ENCODE measurements around the gene MRPS11.
"Not testable (repeated sequence)": the region's sequence is repeated elsewhere in the genome, so short reads cannot be mapped to it uniquely, and the experiment has no call there.

Gene MRPS11

GRCh38 chr15:88467073-88467934 is at the start of gene MRPS11, which contains the start of gene MRPL46:
MRPS11 (plus strand) TSS chr15:88467708; CDS start chr15:88467718, 10 bp downstream.
MRPL46 (minus strand) TSS chr15:88467388; CDS start chr15:88467377, 11 bp downstream.
- Histone ChIP-seq H3K36me3 (ENCODE audit: insufficient read depth, low read depth, low read length) (peaks cover 50% of the 10 kb centered on the region), H3K27me3 (ENCODE audit: insufficient read depth, low read length) (no peaks in the 10 kb centered on the region), H3K9me3 (ENCODE audit: insufficient read depth, low read depth, low read length) (no peaks in the 10 kb centered on the region), H3K4me3 (ENCODE audit: low read length) (peak within 1 kb of the TSS; percentile 99), H3K9ac (ENCODE audit: low read depth, low read length) (peak within 1 kb of the TSS; percentile 96), H3K27ac (ENCODE audit: low read length) (peak within 1 kb of the TSS; percentile 78), H3K4me1 (ENCODE audit: insufficient read depth, low read length) (no peaks in the 10 kb centered on the region)

- Histone ChIP-seq H3K4me3 (ENCODE audit: low read length) (no peak overlapping the region), H3K27me3 (ENCODE audit: insufficient read depth, low read length) (peaks cover 6% of the 10 kb centered on the region; the same call in 1 of the 2 replicates), H3K36me3 (ENCODE audit: insufficient read depth, low read depth, low read length) (no peaks in the 10 kb centered on the region), H3K9ac (ENCODE audit: low read depth, low read length) (no peak overlapping the region), H3K27ac (ENCODE audit: low read length) (no peak overlapping the region), H3K9me3 (ENCODE audit: insufficient read depth, low read depth, low read length) (no peaks in the 10 kb centered on the region), H3K4me1 (ENCODE audit: insufficient read depth, low read length) (no peaks in the 10 kb centered on the region)
Measured at GRCh38 chr15:88419830-88420229, 47.7 kb upstream of the MRPS11 start.

GRCh38 chr15:88423331-88423730 is 44.2 kb upstream of the MRPS11 start:
- H3K27me3 ChIP-seq (ENCODE audit: insufficient read depth, low read length), result peaks cover 6% of the 10 kb centered on the region; the same call in 1 of the 2 replicates
- no peaks in the 10 kb centered on the region for H3K4me1 ChIP-seq (ENCODE audit: insufficient read depth, low read length)
- no peak overlapping the region for H3K9ac ChIP-seq (ENCODE audit: low read depth, low read length)
- H3K27ac ChIP-seq (ENCODE audit: low read length), result no peak overlapping the region
- H3K4me3 ChIP-seq (ENCODE audit: low read length), result no peak overlapping the region
- no peaks in the 10 kb centered on the region for H3K9me3 ChIP-seq (ENCODE audit: insufficient read depth, low read depth, low read length)
- no peaks in the 10 kb centered on the region for H3K36me3 ChIP-seq (ENCODE audit: insufficient read depth, low read depth, low read length)

DNA sequence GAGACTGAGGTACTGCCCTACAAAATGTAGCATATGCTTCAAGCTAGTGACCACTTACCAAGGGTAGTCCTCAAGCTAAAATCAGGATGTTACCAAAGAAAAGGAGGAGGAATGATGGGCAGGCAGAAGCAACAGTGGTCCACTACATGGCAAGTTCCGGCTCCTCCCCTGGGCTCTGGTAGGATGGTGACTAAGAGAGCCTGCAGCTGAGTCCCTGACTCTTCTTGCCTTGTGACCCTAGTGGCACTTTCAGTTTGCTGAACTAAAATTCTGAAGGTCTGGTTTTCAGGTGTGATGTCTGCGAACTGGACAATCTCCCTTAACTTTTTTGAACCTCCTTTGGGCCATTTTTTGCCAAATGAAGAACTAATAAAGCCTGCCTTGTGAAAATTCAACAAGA is 41.2 kb upstream of the MRPS11 start:
- Histone ChIP-seq H3K36me3 (ENCODE audit: insufficient read depth, low read depth, low read length) (no peaks in the 10 kb centered on the region), H3K27me3 (ENCODE audit: insufficient read depth, low read length) (no peaks in the 10 kb centered on the region), H3K4me1 (ENCODE audit: insufficient read depth, low read length) (no peaks in the 10 kb centered on the region), H3K9ac (ENCODE audit: low read depth, low read length) (no peak overlapping the region), H3K4me3 (ENCODE audit: low read length) (no peak overlapping the region), H3K27ac (ENCODE audit: low read length) (no peak overlapping the region), H3K9me3 (ENCODE audit: insufficient read depth, low read depth, low read length) (no peaks in the 10 kb centered on the region)

DNA sequence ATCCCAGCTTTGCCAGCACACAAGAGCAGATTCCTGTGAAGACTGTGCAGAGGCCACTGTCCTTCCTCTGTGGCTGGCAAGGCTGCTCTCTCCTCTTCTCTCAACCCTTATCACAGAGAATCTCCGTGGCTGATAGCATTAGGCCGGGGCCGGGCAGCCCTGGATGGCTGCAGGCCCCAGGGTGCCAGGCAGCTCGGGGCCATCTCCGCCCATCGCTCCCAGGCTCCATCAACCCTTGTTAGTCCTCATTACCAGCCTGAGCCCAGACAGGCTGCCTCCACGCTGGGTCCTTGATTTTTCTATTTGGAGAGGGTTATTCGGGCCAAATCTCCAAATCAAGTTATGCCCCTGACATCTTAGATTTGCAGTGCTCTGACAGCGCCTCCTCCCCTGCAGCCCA is 39.5 kb upstream of the MRPS11 start:
- Histone ChIP-seq H3K27ac (ENCODE audit: low read length) (no peak overlapping the region), H3K9ac (ENCODE audit: low read depth, low read length) (no peak overlapping the region), H3K36me3 (ENCODE audit: insufficient read depth, low read depth, low read length) (no peaks in the 10 kb centered on the region), H3K27me3 (ENCODE audit: insufficient read depth, low read length) (no peaks in the 10 kb centered on the region), H3K4me1 (ENCODE audit: insufficient read depth, low read length) (no peaks in the 10 kb centered on the region), H3K4me3 (ENCODE audit: low read length) (no peak overlapping the region), H3K9me3 (ENCODE audit: insufficient read depth, low read depth, low read length) (no peaks in the 10 kb centered on the region)

DNA sequence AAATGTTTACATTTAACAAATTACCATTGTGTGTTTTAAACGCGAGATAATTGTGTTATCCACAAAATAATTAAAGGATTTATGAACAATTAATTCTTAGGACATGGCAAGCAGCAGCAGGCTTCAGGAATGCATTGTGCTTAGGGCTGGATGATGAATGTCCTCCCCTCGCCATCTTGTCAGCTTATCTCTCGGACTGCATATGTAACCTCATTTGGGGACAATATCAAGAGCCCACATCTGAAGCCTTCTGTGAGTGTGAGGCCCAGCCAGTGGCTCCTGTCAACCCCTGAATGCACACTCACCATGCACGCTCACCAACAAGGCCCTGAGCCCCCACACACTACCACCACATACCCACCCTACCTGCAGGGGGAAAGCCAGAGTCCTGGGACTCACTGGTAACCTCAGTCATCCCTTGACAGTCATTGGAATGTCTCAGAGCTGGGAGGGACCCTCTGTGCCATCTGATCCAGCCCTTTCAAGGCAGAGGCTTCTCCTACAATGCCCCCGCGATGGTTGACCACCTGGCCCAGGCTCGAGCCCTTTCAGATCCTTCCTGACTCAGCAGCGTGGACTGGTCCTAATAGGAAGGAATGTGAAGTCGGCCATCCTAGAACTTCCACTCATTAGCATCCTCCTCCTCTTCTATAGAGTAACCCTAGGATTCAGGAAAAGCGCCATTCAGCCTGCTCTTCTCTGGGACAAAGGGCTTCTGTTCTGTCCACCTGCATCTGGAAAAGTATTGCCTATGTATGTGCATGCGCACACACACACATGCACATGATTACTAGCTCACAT is 38.5 kb upstream of the MRPS11 start:
- Histone ChIP-seq H3K4me1 (ENCODE audit: insufficient read depth, low read length) (peaks cover 3% of the 10 kb centered on the region; the same call in 1 of the 2 replicates), H3K4me3 (ENCODE audit: low read length) (no peak overlapping the region), H3K27ac (ENCODE audit: low read length) (no peak overlapping the region), H3K36me3 (ENCODE audit: insufficient read depth, low read depth, low read length) (no peaks in the 10 kb centered on the region), H3K9me3 (ENCODE audit: insufficient read depth, low read depth, low read length) (no peaks in the 10 kb centered on the region), H3K9ac (ENCODE audit: low read depth, low read length) (no peak overlapping the region), H3K27me3 (ENCODE audit: insufficient read depth, low read length) (no peaks in the 10 kb centered on the region)

- peaks cover 3% of the 10 kb centered on the region; the same call in 1 of the 2 replicates for H3K4me1 ChIP-seq (ENCODE audit: insufficient read depth, low read length)
- no peak overlapping the region for H3K4me3 ChIP-seq (ENCODE audit: low read length)
- no peak overlapping the region for H3K27ac ChIP-seq (ENCODE audit: low read length)
- no peaks in the 10 kb centered on the region for H3K27me3 ChIP-seq (ENCODE audit: insufficient read depth, low read length)
- H3K36me3 ChIP-seq (ENCODE audit: insufficient read depth, low read depth, low read length), result no peaks in the 10 kb centered on the region
- no peak overlapping the region for H3K9ac ChIP-seq (ENCODE audit: low read depth, low read length)
- H3K9me3 ChIP-seq (ENCODE audit: insufficient read depth, low read depth, low read length), result no peaks in the 10 kb centered on the region
Measured at GRCh38 chr15:88430051-88430450, 37.5 kb upstream of the MRPS11 start.

DNA sequence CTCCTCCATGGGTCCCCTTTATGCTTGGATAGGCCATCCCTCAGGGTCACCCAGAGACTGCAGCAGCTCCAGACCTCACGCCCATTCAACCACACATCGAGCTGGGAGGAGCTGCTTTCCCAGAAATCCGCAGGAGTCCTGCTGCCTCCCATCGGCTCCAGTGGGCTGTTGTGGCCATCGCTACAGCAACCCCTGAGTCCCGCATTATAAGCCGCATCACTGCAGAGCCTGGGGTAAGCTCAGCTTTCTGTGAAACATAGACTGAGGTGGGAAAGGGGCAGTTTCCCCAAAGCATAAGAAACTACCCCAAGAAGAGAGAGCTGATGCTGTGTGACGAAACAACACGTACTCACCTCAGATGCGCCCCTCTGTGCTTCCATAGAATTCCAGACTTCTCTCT is 36.1 kb upstream of the MRPS11 start:
- no peaks in the 10 kb centered on the region for H3K27me3 ChIP-seq (ENCODE audit: insufficient read depth, low read length)
- no peak overlapping the region for H3K9ac ChIP-seq (ENCODE audit: low read depth, low read length)
- H3K27ac ChIP-seq (ENCODE audit: low read length), result no peak overlapping the region
- peaks cover 5% of the 10 kb centered on the region; the same call in 1 of the 2 replicates for H3K4me1 ChIP-seq (ENCODE audit: insufficient read depth, low read length)
- H3K36me3 ChIP-seq (ENCODE audit: insufficient read depth, low read depth, low read length), result no peaks in the 10 kb centered on the region
- no peak overlapping the region for H3K4me3 ChIP-seq (ENCODE audit: low read length)
- H3K9me3 ChIP-seq (ENCODE audit: insufficient read depth, low read depth, low read length), result no peaks in the 10 kb centered on the region

DNA sequence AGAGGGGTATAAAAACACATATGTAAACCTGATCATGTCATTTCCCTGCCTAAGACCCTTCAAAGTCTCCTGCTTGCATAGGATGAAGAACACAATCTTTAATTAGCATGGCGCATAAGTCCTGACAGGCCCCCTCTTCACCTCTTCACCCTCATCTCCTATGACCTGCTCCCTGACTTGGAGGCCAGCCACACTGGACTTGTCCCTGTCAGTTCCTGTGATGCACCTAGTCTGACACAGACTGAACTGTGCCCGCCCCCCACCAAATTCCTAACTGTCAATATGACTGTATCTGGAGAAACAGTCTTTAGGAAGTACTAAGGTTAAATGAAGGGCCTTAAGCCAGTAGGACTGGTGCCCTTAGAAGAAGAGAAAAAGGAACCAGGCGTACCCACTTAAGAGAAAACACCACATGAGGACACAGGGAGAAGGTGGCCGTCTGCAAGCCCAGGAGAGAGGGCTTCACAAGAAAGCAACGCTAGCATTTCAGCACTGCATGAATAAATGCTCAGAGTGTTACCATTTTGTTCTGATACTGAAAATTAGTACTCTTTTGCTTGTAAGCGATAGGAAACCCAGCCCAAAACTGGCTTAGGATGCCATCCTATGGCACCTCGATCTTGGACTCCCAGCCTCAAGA is 34.3 kb upstream of the MRPS11 start:
- Histone ChIP-seq H3K9ac (ENCODE audit: low read depth, low read length) (no peak overlapping the region), H3K27me3 (ENCODE audit: insufficient read depth, low read length) (no peaks in the 10 kb centered on the region), H3K27ac (ENCODE audit: low read length) (no peak overlapping the region), H3K4me3 (ENCODE audit: low read length) (no peak overlapping the region), H3K4me1 (ENCODE audit: insufficient read depth, low read length) (peaks cover 5% of the 10 kb centered on the region; the same call in 1 of the 2 replicates), H3K9me3 (ENCODE audit: insufficient read depth, low read depth, low read length) (no peaks in the 10 kb centered on the region), H3K36me3 (ENCODE audit: insufficient read depth, low read depth, low read length) (no peaks in the 10 kb centered on the region)

DNA sequence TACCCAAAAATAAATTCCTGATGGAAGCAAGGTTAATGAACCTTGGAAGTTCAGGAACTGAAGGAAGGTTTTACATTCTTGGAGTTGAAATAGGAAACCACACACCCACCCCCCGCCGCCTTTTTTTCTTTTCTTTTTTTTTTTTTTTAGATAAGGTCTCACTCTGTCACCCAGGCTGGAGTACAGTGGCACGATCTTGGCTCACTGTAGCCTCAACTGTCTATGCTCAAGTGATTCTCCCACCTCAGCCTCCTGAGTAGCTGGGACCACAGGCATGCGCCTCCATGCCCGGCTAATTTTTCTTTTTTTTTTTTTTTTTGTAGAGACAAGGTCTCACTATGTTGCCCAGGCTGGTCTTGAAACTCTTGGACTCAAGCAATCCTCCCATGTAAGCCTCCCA is 33.4 kb upstream of the MRPS11 start:
- H3K4me1 ChIP-seq (ENCODE audit: insufficient read depth, low read length); H3K4me3 ChIP-seq (ENCODE audit: low read length); H3K9me3 ChIP-seq (ENCODE audit: insufficient read depth, low read depth, low read length); H3K36me3 ChIP-seq (ENCODE audit: insufficient read depth, low read depth, low read length); H3K9ac ChIP-seq (ENCODE audit: low read depth, low read length); H3K27me3 ChIP-seq (ENCODE audit: insufficient read depth, low read length); H3K27ac ChIP-seq (ENCODE audit: low read length): not testable (repeated sequence)

- Histone ChIP-seq H3K27ac (ENCODE audit: low read length) (no peak overlapping the region), H3K9me3 (ENCODE audit: insufficient read depth, low read depth, low read length) (peaks cover under 1% of the 10 kb centered on the region; the same call in 1 of the 2 replicates), H3K4me3 (ENCODE audit: low read length) (no peak overlapping the region)
Measured at GRCh38 chr15:88438181-88438580, 29.3 kb upstream of the MRPS11 start.

More at GRCh38 chr15:88438181-88438580, 29.3 kb upstream of the MRPS11 start:
- Histone ChIP-seq H3K36me3 (ENCODE audit: insufficient read depth, low read depth, low read length) (no peaks in the 10 kb centered on the region), H3K9ac (ENCODE audit: low read depth, low read length) (no peak overlapping the region), H3K4me1 (ENCODE audit: insufficient read depth, low read length) (peaks cover 5% of the 10 kb centered on the region; the same call in 1 of the 2 replicates), H3K27me3 (ENCODE audit: insufficient read depth, low read length) (no peaks in the 10 kb centered on the region; the same call in 1 of the 2 replicates)
